HCT116 (cell line): ENCODE results near the gene FAM13C. TPM values are rescaled to one million over a fixed set of nuclear protein-coding genes. Genes with fewer than 3 reads are reported as not detected.

ENCODE experiments used
- ATAC-seq: fragments of 200-7000 bp; cut with Tn5 transposase; 2 replicates; pipeline ENCODE4 v1.9.1; 2020; ENCODE audit warnings: mild to moderate bottlenecking, moderate library complexity
- BruUV-seq: library from RNA; stranded (reverse); fragments of 400-500 nt; replicated peaks from 2 replicates; lab custom pipeline; 2021; lab: Mats Ljungman, UMichigan
- CTCF ChIA-PET: fragments of 300-600 bp; sonication (Branson Sonifier 250); formaldehyde crosslinking; loops from one replicate; lab custom pipeline; 2021; ENCODE audit warnings: antibody characterized with exemption; lab: Charles Lee
- POLR2A ChIA-PET: fragments of 300-600, 350-600 bp; sonication (Branson Sonifier 250); formaldehyde crosslinking; loops from one replicate; lab custom pipeline; 2021; ENCODE audit warnings: antibody characterized with exemption; lab: Charles Lee
- RAD21 ChIA-PET, 2 experiments: fragments of 300-600 bp; sonication (Branson Sonifier 250); formaldehyde crosslinking; loops; one replicate each; lab custom pipeline; 2023; ENCODE audit warnings: low total read pairs in 2 of 2; ENCODE audit not compliant: uncharacterized antibody in 2 of 2, unreplicated experiment in 2 of 2, low non-redundant PET in 1 of 2; lab: Charles Lee
- DNase-seq: peaks from one replicate; pipeline ENCODE4 v3.0.0-alpha.2; 2010; ENCODE audit warnings: low read depth, low spot score
- H2AFZ ChIP-seq: fragments of 200-600 bp; shearing (Covaris generic), sonication (generic); 2 replicates; pipeline ENCODE4 v1.6.1; 2017; ENCODE audit warnings: low read depth, mixed run types, mixed read lengths, antibody characterized with exemption, low read length; ENCODE audit not compliant: poor library complexity, severe bottlenecking
- H3K27ac ChIP-seq: 2 replicates; pipeline ENCODE4 v1.5.1; 2012; ENCODE audit warnings: low read depth, low read length
- H3K27me3 ChIP-seq: fragments of 200-600 bp; sonication (generic); 2 replicates; pipeline ENCODE4 v1.6.1; 2016; ENCODE audit warnings: mixed run types, low read length, mixed read lengths; ENCODE audit not compliant: insufficient read depth
- H3K36me3 ChIP-seq, 2 experiments: fragments of 200-500 bp in 1 of 2; fragments of 200-600 bp in 1 of 2; sonication (Bioruptor generic) in 1 of 2; sonication (generic) in 1 of 2; 2 replicates each; pipeline versions ENCODE4 v1.5.1 to v1.6.1; 2014 to 2016; ENCODE audit warnings: low read length in 2 of 2, inconsistent platforms in 1 of 2, mixed read lengths in 1 of 2, mixed run types in 1 of 2; ENCODE audit not compliant: insufficient read depth in 2 of 2, control insufficient read depth in 1 of 2
- H3K4me1 ChIP-seq, 2 experiments: fragments of 200-600 bp in 1 of 2; sonication (generic) in 1 of 2; 2 replicates each; pipeline versions ENCODE4 v1.5.1 to v1.6.1; 2012 to 2017; ENCODE audit warnings: low read length in 2 of 2, inconsistent platforms in 1 of 2, mild to moderate bottlenecking in 1 of 2, mixed read lengths in 1 of 2, mixed run types in 1 of 2, moderate library complexity in 1 of 2; ENCODE audit not compliant: insufficient read depth in 2 of 2, control insufficient read depth in 1 of 2
- H3K4me2 ChIP-seq: fragments of 200-600 bp; sonication (generic); 2 replicates; pipeline ENCODE4 v1.6.1; 2017; ENCODE audit warnings: mixed run types, low read length, mixed read lengths
- H3K4me3 ChIP-seq, 2 experiments: fragments of 200-600 bp in 1 of 2; sonication (generic) in 1 of 2; replicated peaks in 1 of 2; 2 replicates each; pipeline ENCODE4 v1.5.1; 2011 to 2016; ENCODE audit warnings: low read length in 2 of 2, control low read depth in 1 of 2, low read depth in 1 of 2, mild to moderate bottlenecking in 1 of 2, mixed read lengths in 1 of 2, mixed run types in 1 of 2
- H3K79me2 ChIP-seq: fragments of 200-600 bp; sonication (generic); 2 replicates; pipeline ENCODE4 v1.6.1; 2017; ENCODE audit warnings: mild to moderate bottlenecking, mixed run types, low read length, moderate library complexity, mixed read lengths; ENCODE audit not compliant: insufficient read depth
- H3K9ac ChIP-seq: fragments of 200-600 bp; sonication (generic); 2 replicates; pipeline ENCODE4 v1.6.1; 2016; ENCODE audit warnings: low read length, mixed read lengths
- H3K9me2 ChIP-seq: fragments of 200-600 bp; sonication (generic), shearing (Covaris generic); 2 replicates; pipeline ENCODE4 v1.6.1; 2017; ENCODE audit warnings: mixed run types, mild to moderate bottlenecking, moderate library complexity; ENCODE audit not compliant: insufficient read depth
- H3K9me3 ChIP-seq, 2 experiments: fragments of 200-500 bp in 1 of 2; fragments of 200-600 bp in 1 of 2; sonication (Bioruptor generic) in 1 of 2; sonication (generic) in 1 of 2; 2 replicates each; pipeline ENCODE4 v1.6.1; 2014 to 2017; ENCODE audit warnings: low read length in 2 of 2, mixed read lengths in 2 of 2, inconsistent platforms in 1 of 2, low read depth in 1 of 2, mild to moderate bottlenecking in 1 of 2, mixed run types in 1 of 2, moderate library complexity in 1 of 2; ENCODE audit not compliant: control insufficient read depth in 1 of 2, insufficient read depth in 1 of 2
- H4K20me1 ChIP-seq: fragments of 200-600 bp; sonication (generic), shearing (Covaris generic); 2 replicates; pipeline ENCODE4 v1.6.1; 2017; ENCODE audit warnings: mixed run types, mild to moderate bottlenecking, moderate library complexity; ENCODE audit not compliant: insufficient read depth
- CEBPB ChIP-seq: IDR thresholded peaks from 2 replicates; pipeline ENCODE4 v1.6.1; 2012; ENCODE audit warnings: low read depth
- EGR1 ChIP-seq: IDR thresholded peaks from 2 replicates; pipeline ENCODE4 v1.6.1; 2012; ENCODE audit warnings: low read depth
- ELF1 ChIP-seq: IDR thresholded peaks from 2 replicates; pipeline ENCODE4 v1.6.1; 2012; ENCODE audit warnings: low read depth, borderline replicate concordance
- EZH2 ChIP-seq: fragments of 200-600 bp; sonication (generic); IDR thresholded peaks from 2 replicates; pipeline ENCODE4 v1.6.1; 2017; ENCODE audit warnings: antibody characterized with exemption, mixed run types
- POLR2AphosphoS5 ChIP-seq: IDR thresholded peaks from 2 replicates; pipeline ENCODE4 v1.6.1; 2011; ENCODE audit warnings: mild to moderate bottlenecking, low read depth, low read length, moderate library complexity
- SIN3A ChIP-seq: IDR thresholded peaks from 2 replicates; pipeline ENCODE4 v1.6.1; 2012; ENCODE audit warnings: low read depth
- SP1 ChIP-seq: IDR thresholded peaks from 2 replicates; pipeline ENCODE4 v1.6.1; 2012; ENCODE audit warnings: low read depth
- SRF ChIP-seq: IDR thresholded peaks from 2 replicates; pipeline ENCODE4 v1.6.1; 2012; ENCODE audit warnings: low read depth
- TCF7L2 ChIP-seq: IDR thresholded peaks from 2 replicates; pipeline ENCODE4 v1.7.0; 2011; ENCODE audit warnings: borderline replicate concordance, inconsistent platforms; ENCODE audit not compliant: insufficient read depth, insufficient read length; ENCODE audit errors: extremely low read depth
- intact Hi-C: fragments of 100-400 bp; cut with micrococcal nuclease; formaldehyde crosslinking; loops from 2 replicates; pipeline ENCODE4 v1.10.0; 2022
- total RNA-seq: library from RNA; stranded (reverse); gene quantifications from one replicate; pipeline ENCODE4 v1.2.1, GENCODE V29; 2021; ENCODE audit not compliant: unreplicated experiment
- TF ChIP-seq, protein P1 (sequence below): IDR thresholded peaks from 2 replicates; pipeline ENCODE4 v1.6.1; 2012
- TF ChIP-seq, protein P2 (sequence below), 3 experiments: fragments of 200-600 bp in 1 of 3; sonication (generic) in 1 of 3; IDR thresholded peaks in 2 of 3; conservative IDR thresholded peaks in 1 of 3; 2 replicates each; pipeline ENCODE4 v1.5.1; 2012 to 2017; ENCODE audit warnings: low read depth in 2 of 3, low read length in 2 of 3, antibody characterized with exemption in 1 of 3, borderline replicate concordance in 1 of 3, control low read depth in 1 of 3, mild to moderate bottlenecking in 1 of 3, mixed read lengths in 1 of 3, mixed run types in 1 of 3, moderate library complexity in 1 of 3; ENCODE audit not compliant: insufficient read depth in 1 of 3
- TF ChIP-seq, protein P3 (sequence below): IDR thresholded peaks from 2 replicates; pipeline ENCODE4 v1.6.1; 2012

The FAM13C gene
- total RNA-seq, 1 experiment from 2014 or later = 0.42 TPM

DNA sequence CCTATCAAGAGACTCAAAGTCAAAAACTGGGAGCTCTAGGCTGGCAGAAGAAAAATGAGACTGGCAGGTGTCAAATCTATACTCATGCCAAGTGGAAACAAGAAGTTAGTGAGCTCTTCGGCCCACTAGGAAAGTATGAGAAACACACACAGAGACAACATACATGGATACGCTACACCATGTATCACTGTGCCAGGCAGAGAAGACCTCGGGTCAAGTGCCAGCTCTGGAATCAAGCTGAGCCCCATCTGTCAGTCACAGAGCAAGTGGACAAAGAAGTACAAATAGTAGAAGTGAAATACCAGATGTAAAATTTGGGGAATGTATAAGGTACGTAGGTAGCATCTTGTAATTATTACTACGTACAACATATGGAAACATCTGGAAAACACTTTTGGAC lies 62.4 kb downstream of the FAM13C start:
- CTCF ChIA-PET = no interaction called here

DNA sequence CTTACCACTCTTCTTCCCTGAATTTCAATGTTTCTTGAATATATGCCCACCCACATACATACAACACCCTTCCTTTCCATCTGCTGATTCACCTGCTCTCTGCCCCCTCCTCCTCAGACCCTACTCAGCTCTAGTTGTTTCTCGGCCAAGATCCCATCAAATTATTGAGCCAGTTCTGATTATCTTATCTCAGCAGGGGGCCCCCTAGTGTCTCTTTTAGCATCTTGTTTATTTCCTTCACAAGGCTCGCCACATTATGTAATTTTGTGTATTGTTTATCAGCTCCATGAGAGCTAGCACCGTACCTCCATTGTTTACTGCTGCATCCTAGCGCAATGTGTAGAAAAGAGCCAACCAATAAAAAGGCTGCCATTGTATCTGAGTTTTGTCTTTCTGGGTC lies 71.9 kb downstream of the FAM13C start:
- Histone ChIP-seq H3K4me2 (no peak overlapping the region), H3K27ac (no peak overlapping the region), H3K27me3 (peaks cover 16% of the 10 kb centered on the region; the same call in 1 of the 2 replicates), H3K79me2 (no peaks in the 10 kb centered on the region), H2AFZ (no peak overlapping the region), H4K20me1 (no peaks in the 10 kb centered on the region), H3K9ac (no peak overlapping the region), H3K4me1 (no peaks in the 10 kb centered on the region), H3K36me3 (no peaks in the 10 kb centered on the region), H3K9me2 (no peaks in the 10 kb centered on the region), H3K9me3 (no peaks in the 10 kb centered on the region), H3K4me3 (no peak overlapping the region)
- ChIA-PET CTCF (interaction anchor here (1.1 kb wide), 1 partner anchor 290 kb away, joined by 3 read pairs; no protein-coding TSS in a partner anchor), POLR2A (no interaction called here), RAD21 (no interaction called here)
- intact Hi-C loops = no loop called here
- no TSS peak for BruUV-seq
- DNase-seq (no peak), ATAC-seq (no peak)
- TF ChIP-seq, protein P1, sequence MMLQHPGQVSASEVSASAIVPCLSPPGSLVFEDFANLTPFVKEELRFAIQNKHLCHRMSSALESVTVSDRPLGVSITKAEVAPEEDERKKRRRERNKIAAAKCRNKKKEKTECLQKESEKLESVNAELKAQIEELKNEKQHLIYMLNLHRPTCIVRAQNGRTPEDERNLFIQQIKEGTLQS = no peak
- TF ChIP-seq SP1 (no peak), SIN3A (no peak), POLR2AphosphoS5 (no peak), ELF1 (no peak), CEBPB (no peak)
- TF ChIP-seq, protein P2, sequence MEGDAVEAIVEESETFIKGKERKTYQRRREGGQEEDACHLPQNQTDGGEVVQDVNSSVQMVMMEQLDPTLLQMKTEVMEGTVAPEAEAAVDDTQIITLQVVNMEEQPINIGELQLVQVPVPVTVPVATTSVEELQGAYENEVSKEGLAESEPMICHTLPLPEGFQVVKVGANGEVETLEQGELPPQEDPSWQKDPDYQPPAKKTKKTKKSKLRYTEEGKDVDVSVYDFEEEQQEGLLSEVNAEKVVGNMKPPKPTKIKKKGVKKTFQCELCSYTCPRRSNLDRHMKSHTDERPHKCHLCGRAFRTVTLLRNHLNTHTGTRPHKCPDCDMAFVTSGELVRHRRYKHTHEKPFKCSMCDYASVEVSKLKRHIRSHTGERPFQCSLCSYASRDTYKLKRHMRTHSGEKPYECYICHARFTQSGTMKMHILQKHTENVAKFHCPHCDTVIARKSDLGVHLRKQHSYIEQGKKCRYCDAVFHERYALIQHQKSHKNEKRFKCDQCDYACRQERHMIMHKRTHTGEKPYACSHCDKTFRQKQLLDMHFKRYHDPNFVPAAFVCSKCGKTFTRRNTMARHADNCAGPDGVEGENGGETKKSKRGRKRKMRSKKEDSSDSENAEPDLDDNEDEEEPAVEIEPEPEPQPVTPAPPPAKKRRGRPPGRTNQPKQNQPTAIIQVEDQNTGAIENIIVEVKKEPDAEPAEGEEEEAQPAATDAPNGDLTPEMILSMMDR (IDR thresholded peaks at IDR 0.05 in 2 of 3, conservative IDR thresholded peaks at IDR 0.05 in 1 of 3; ENCODE audit: borderline replicate concordance in 1 of 3, insufficient read depth in 1 of 3, low read depth in 2 of 3, low read length in 2 of 3) = peak in 1 of 3 experiments; percentile 16; a peak in 1 of 6 replicates
- TF ChIP-seq, protein P3, sequence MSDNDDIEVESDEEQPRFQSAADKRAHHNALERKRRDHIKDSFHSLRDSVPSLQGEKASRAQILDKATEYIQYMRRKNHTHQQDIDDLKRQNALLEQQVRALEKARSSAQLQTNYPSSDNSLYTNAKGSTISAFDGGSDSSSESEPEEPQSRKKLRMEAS = no peak

More for the DNA sequence above, 62.4 kb downstream of the FAM13C start:
- ATAC-seq (no peak), DNase-seq (no peak)
- Histone ChIP-seq H3K36me3 (no peaks in the 10 kb centered on the region), H2AFZ (no peak overlapping the region), H4K20me1 (no peaks in the 10 kb centered on the region), H3K4me3 (no peak overlapping the region), H3K9me2 (no peaks in the 10 kb centered on the region), H3K4me2 (no peak overlapping the region), H3K9ac (no peak overlapping the region), H3K27me3 (no peaks in the 10 kb centered on the region), H3K9me3 (no peaks in the 10 kb centered on the region), H3K79me2 (no peaks in the 10 kb centered on the region), H3K4me1 (no peaks in the 10 kb centered on the region), H3K27ac (no peak overlapping the region)
- RAD21 ChIA-PET = no interaction called here
- TF ChIP-seq, protein P2 (IDR thresholded peaks at IDR 0.05 in 2 of 3, conservative IDR thresholded peaks at IDR 0.05 in 1 of 3; ENCODE audit: borderline replicate concordance in 1 of 3, insufficient read depth in 1 of 3, low read depth in 2 of 3, low read length in 2 of 3) = no peak
- TF ChIP-seq SRF (no peak), SP1 (no peak), EGR1 (no peak), TCF7L2 (no peak), EZH2 (no peak)
- POLR2A ChIA-PET = no interaction called here
- BruUV-seq = no TSS peak
- intact Hi-C loops = no loop called here
